ENCODE measurements around the gene TMEM182. TPM values are rescaled to one million over a fixed set of nuclear protein-coding genes. Genes with fewer than 3 reads are reported as not detected.
A peak's percentile ranks its signal among the peaks of the same experiment; 100 is the strongest.

Gene TMEM182
- total RNA-seq, 1 donor from 2014 or later: 4.2 TPM

- H4K20me1 ChIP-seq (ENCODE audit: low read depth): no peaks in the 10 kb centered on the region
- H3K27me3 ChIP-seq: no peaks in the 10 kb centered on the region
- H3K27ac ChIP-seq: no peak overlapping the region
- Mint-ChIP-seq H3K27ac (peak overlapping the region; percentile 42), H3K4me3 (no peak overlapping the region), H3K27me3 (ENCODE audit: insufficient read depth, low read depth) (no peaks in the 10 kb centered on the region), H3K9me3 (no peaks in the 10 kb centered on the region), H3K4me1 (peaks cover 17% of the 10 kb centered on the region), H3K36me3 (no peaks in the 10 kb centered on the region)
- DNase-seq (ENCODE audit: low spot score): no peak
- no peak for TF ChIP-seq EZH2 (IDR thresholded peaks at IDR 0.05)
- TF ChIP-seq CTCF (IDR thresholded peaks at IDR 0.05): no peak
- no peak for TF ChIP-seq EZH2phosphoT487 (IDR thresholded peaks at IDR 0.05)
- H3K4me3 ChIP-seq: no peak overlapping the region
- no peak overlapping the region for H3K4me2 ChIP-seq
- peaks cover 23% of the 10 kb centered on the region for H3K4me1 ChIP-seq
- H3K36me3 ChIP-seq: no peaks in the 10 kb centered on the region
- peaks cover 10% of the 10 kb centered on the region for H3F3A ChIP-seq (ENCODE audit: low read depth)
- no peaks in the 10 kb centered on the region for H3K9me3 ChIP-seq (ENCODE audit: low read depth)
- H2AFZ ChIP-seq (replicated peaks): no peak overlapping the region
- H3K9ac ChIP-seq: no peak overlapping the region
- no peaks in the 10 kb centered on the region for H3K79me2 ChIP-seq (ENCODE audit: low read depth)
Measured at GRCh38 chr2:102788885-102789260, 27.0 kb downstream of the TMEM182 start.

- Mint-ChIP-seq H3K4me3 (no peak overlapping the region), H3K36me3 (peaks cover 2% of the 10 kb centered on the region), H3K4me1 (peaks cover 20% of the 10 kb centered on the region), H3K27ac (no peak overlapping the region), H3K27me3 (ENCODE audit: insufficient read depth, low read depth) (no peaks in the 10 kb centered on the region), H3K9me3 (no peaks in the 10 kb centered on the region)
- Histone ChIP-seq H3K4me2 (peak overlapping the region; percentile 24), H3K27me3 (no peaks in the 10 kb centered on the region), H3K4me1 (peaks cover 23% of the 10 kb centered on the region), H3K9me3 (ENCODE audit: low read depth) (no peaks in the 10 kb centered on the region), H3K4me3 (no peak overlapping the region), H3F3A (ENCODE audit: low read depth) (peaks cover 10% of the 10 kb centered on the region), H2AFZ (replicated peaks) (no peak overlapping the region), H3K9ac (no peak overlapping the region), H3K27ac (no peak overlapping the region), H4K20me1 (ENCODE audit: low read depth) (no peaks in the 10 kb centered on the region), H3K79me2 (ENCODE audit: low read depth) (no peaks in the 10 kb centered on the region), H3K36me3 (no peaks in the 10 kb centered on the region)
- TF ChIP-seq EZH2 (IDR thresholded peaks at IDR 0.05): no peak
- no peak for TF ChIP-seq CTCF (IDR thresholded peaks at IDR 0.05)
- no peak for TF ChIP-seq EZH2phosphoT487 (IDR thresholded peaks at IDR 0.05)
- peak; percentile 22 for DNase-seq (ENCODE audit: low spot score)
Measured at GRCh38 chr2:102789349-102790090, 27.7 kb downstream of the TMEM182 start.

GRCh38 chr2:102790091-102790455 is 28.2 kb downstream of the TMEM182 start:
- Histone ChIP-seq H3K4me3 (no peak overlapping the region), H3K4me1 (peaks cover 23% of the 10 kb centered on the region), H3K27me3 (no peaks in the 10 kb centered on the region), H3K4me2 (peak overlapping the region; percentile 24), H3K27ac (no peak overlapping the region), H3K9ac (no peak overlapping the region), H3K79me2 (ENCODE audit: low read depth) (no peaks in the 10 kb centered on the region), H3K36me3 (no peaks in the 10 kb centered on the region), H3K9me3 (ENCODE audit: low read depth) (no peaks in the 10 kb centered on the region), H2AFZ (replicated peaks) (no peak overlapping the region), H4K20me1 (ENCODE audit: low read depth) (no peaks in the 10 kb centered on the region), H3F3A (ENCODE audit: low read depth) (peaks cover 10% of the 10 kb centered on the region)
- Mint-ChIP-seq H3K36me3 (peaks cover 2% of the 10 kb centered on the region), H3K27ac (no peak overlapping the region), H3K4me3 (no peak overlapping the region), H3K4me1 (peaks cover 20% of the 10 kb centered on the region), H3K27me3 (ENCODE audit: insufficient read depth, low read depth) (no peaks in the 10 kb centered on the region), H3K9me3 (no peaks in the 10 kb centered on the region)
- DNase-seq (ENCODE audit: low spot score): no peak
- TF ChIP-seq EZH2 (IDR thresholded peaks at IDR 0.05) (no peak), CTCF (IDR thresholded peaks at IDR 0.05) (no peak), EZH2phosphoT487 (IDR thresholded peaks at IDR 0.05) (no peak)

Measured in neural progenitor cell (in vitro differentiated cells).